Mucosa of descending colon (tissue), 3 donors: ENCODE data around the gene TTLL6. TPM values are rescaled to one million over a fixed set of nuclear protein-coding genes. Genes with fewer than 3 reads are reported as not detected.

Experiments used
- ATAC-seq: fragments of 200-7000 bp; cut with Tn5 transposase; one replicate; pipeline ENCODE4 v1.9.1; 2020; ENCODE audit warnings: mild to moderate bottlenecking, moderate library complexity
- DNase-seq, 3 donors: peaks; one replicate each; pipeline ENCODE4 v3.0.0-alpha.2; 2020
- H3K36me3 ChIP-seq: fragments of 200-600 bp; one replicate; pipeline ENCODE4 v1.8.0; 2021; ENCODE audit warnings: low read depth, mild to moderate bottlenecking
- H3K4me1 ChIP-seq: fragments of 200-600 bp; one replicate; pipeline ENCODE4 v1.8.0; 2021; ENCODE audit warnings: low read depth, mild to moderate bottlenecking
- H3K4me3 ChIP-seq: fragments of 200-600 bp; one replicate; pipeline ENCODE4 v1.8.0; 2021; ENCODE audit warnings: mild to moderate bottlenecking
- H3K9me3 ChIP-seq: fragments of 200-600 bp; one replicate; pipeline ENCODE4 v1.8.0; 2021; ENCODE audit warnings: mild to moderate bottlenecking
- CTCF ChIP-seq: fragments of 200-600 bp; IDR thresholded peaks from one replicate; pipeline ENCODE4 v1.8.0; 2022; ENCODE audit warnings: antibody characterized with exemption, mild to moderate bottlenecking
- intact Hi-C, 2 donors: fragments of 100-400 bp; cut with DNase I in 1 of 2; cut with micrococcal nuclease in 1 of 2; formaldehyde crosslinking; loops; one replicate each; pipeline versions ENCODE4 v1.11.0 to v1.11.1; 2022; cut with DNase I, micrococcal nuclease
- total RNA-seq, 3 donors: library from RNA; stranded (reverse); fragmentation: NEBNext Ultra II Directional in 2 of 3; extraction: Animal tissue kit (Norgen Biotek cat#: 25700) in 2 of 3; gene quantifications; one replicate each; pipeline versions ENCODE4 v1.2.1 to v1.2.4, GENCODE V29; 2021 to 2023
- donor health status: DM: no; HTN: no; CAD: no; lungs with moderate emphysema.
- donor health status: DM: no; HTN: no; CAD: no.
- donor health status: DM: no; HTN: yes; CAD: no.

The TTLL6 gene
- total RNA-seq, 3 donors from 2014 or later: 10.7 to 25.1 (median 12.2) TPM

- intact Hi-C loops: no loop called here
- no peak for ATAC-seq
- TF ChIP-seq CTCF: peak; percentile 68
Measured at GRCh38 chr17:48814504-48814903, 2.5 kb downstream of the TTLL6 start.

GRCh38 chr17:48812001-48812400 is 5.0 kb downstream of the TTLL6 start:
- no peak overlapping the region for H3K4me3 ChIP-seq
- DNase-seq (no peak), ATAC-seq (peak; percentile 44)
- H3K4me1 ChIP-seq: peaks cover 27% of the 10 kb centered on the region
- intact Hi-C loops: no loop called here
- TF ChIP-seq CTCF: no peak
- H3K9me3 ChIP-seq: no peaks in the 10 kb centered on the region
- H3K36me3 ChIP-seq: no peaks in the 10 kb centered on the region

More at GRCh38 chr17:48814504-48814903, 2.5 kb downstream of the TTLL6 start:
- peak in 1 of 3 donors; percentile 71 for DNase-seq
- no peaks in the 10 kb centered on the region for H3K9me3 ChIP-seq
- H3K4me3 ChIP-seq: no peak overlapping the region
- peaks cover 27% of the 10 kb centered on the region for H3K4me1 ChIP-seq
- H3K36me3 ChIP-seq: no peaks in the 10 kb centered on the region

GRCh38 chr17:48809182-48809581 is 7.8 kb downstream of the TTLL6 start:
- Histone ChIP-seq H3K4me1 (peaks cover 22% of the 10 kb centered on the region), H3K9me3 (no peaks in the 10 kb centered on the region), H3K36me3 (no peaks in the 10 kb centered on the region), H3K4me3 (no peak overlapping the region)
- intact Hi-C loops: loop anchor here in 1 of 2 donors (5.0 kb wide), 1 partner anchor 68 kb away; no protein-coding TSS in a partner anchor
- DNase-seq: peak; percentile 70 to 80 (median 78)
- ATAC-seq: peak; percentile 85
- no peak for TF ChIP-seq CTCF

- Histone ChIP-seq H3K9me3 (no peaks in the 10 kb centered on the region), H3K4me1 (peaks cover 41% of the 10 kb centered on the region), H3K4me3 (no peak overlapping the region), H3K36me3 (no peaks in the 10 kb centered on the region)
- intact Hi-C loops: loop anchor here (5.0 kb wide), 2 partner anchors 72 to 83 kb away; partner anchors contain the start of genes PRAC1 (in 1 of the 2) and PRAC2 (in 1 of the 2)
- ATAC-seq: peak; percentile 75
- DNase-seq: peak; percentile 67 to 88 (median 83)
- TF ChIP-seq CTCF: peak; percentile 91
Measured at GRCh38 chr17:48804936-48805411, 12.1 kb downstream of the TTLL6 start.

GRCh38 chr17:48800626-48801217 is 16.3 kb downstream of the TTLL6 start:
- intact Hi-C loops: loop anchor here in 1 of 2 donors (5.0 kb wide), 1 partner anchor 78 kb away; the partner anchor contains the start of genes PRAC1 and PRAC2
- ATAC-seq: peak; percentile 65

More at GRCh38 chr17:48800626-48801217, 16.3 kb downstream of the TTLL6 start:
- Histone ChIP-seq H3K4me1 (peaks cover 51% of the 10 kb centered on the region), H3K36me3 (no peaks in the 10 kb centered on the region), H3K4me3 (no peak overlapping the region), H3K9me3 (no peaks in the 10 kb centered on the region)
- peak in 1 of 3 donors; percentile 53 for DNase-seq
- TF ChIP-seq CTCF: no peak
